GM19238 (cell line): ENCODE data around the gene ACVR2B.
A peak's percentile ranks its signal among the peaks of the same experiment; 100 is the strongest.

Experiments used
- DNase-seq: peaks from one replicate; pipeline ENCODE4 v3.0.0; 2011; ENCODE audit warnings: low spot score; ENCODE audit not compliant: insufficient read length

ACVR2B gene

DNA sequence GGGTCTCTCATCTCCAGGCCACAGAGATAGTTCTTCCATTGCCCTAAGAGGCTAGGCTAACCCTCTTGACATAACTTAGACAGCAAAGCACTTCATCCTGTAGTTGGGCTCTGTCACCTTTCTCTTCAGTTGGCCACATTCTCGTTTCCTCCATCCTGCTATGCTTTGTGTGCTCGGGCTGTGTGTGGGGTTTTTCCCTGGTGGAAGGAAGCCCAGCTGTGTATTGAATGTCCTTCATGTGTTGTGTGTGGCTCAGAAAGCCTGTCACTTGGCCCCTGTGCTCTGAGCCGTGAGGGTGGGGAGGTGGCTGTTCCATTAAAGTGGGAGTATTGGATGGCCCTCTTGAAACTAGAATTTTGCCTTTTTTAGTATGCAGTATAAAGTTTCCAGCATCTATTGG, 33.6 kb downstream of the ACVR2B start:
- DNase-seq, result peak; percentile 41

- no peak for DNase-seq
Observed at GRCh38 chr3:38488949-38489348, 35.3 kb downstream of the ACVR2B start.

DNA sequence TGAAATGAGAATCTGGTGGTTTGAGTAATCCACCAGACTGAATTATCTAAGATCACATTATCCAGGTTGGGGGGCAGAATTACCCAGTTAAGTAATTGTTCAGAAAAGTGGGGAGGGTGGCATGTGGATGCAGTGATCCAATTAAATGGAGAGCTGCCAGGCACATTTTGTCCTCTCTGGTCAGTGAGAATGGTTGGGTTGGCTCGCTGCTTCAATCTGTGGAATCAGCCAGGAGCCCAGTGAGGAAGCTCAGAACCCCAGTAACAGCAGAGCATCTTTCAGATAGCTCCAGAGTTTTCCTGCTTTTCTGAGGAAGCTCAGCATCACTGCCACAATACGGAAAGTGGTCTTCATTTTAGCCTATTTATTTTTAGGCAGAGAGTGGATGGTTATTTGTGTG, 36.1 kb downstream of the ACVR2B start:
- DNase-seq, result no peak

- no peak for DNase-seq
Observed at GRCh38 chr3:38490281-38491030, 36.8 kb downstream of the ACVR2B start.

GRCh38 chr3:38491215-38491614, 37.5 kb downstream of the ACVR2B start:
- no peak for DNase-seq

GRCh38 chr3:38493031-38493430, 39.3 kb downstream of the ACVR2B start:
- DNase-seq, result no peak

GRCh38 chr3:38496131-38496910, 42.6 kb downstream of the ACVR2B start, which contains the start of gene EXOG:
TSS of gene EXOG (plus strand) at chr3:38496340. CDS start at chr3:38496368, 28 bp downstream.
- peak; percentile 96 for DNase-seq

DNA sequence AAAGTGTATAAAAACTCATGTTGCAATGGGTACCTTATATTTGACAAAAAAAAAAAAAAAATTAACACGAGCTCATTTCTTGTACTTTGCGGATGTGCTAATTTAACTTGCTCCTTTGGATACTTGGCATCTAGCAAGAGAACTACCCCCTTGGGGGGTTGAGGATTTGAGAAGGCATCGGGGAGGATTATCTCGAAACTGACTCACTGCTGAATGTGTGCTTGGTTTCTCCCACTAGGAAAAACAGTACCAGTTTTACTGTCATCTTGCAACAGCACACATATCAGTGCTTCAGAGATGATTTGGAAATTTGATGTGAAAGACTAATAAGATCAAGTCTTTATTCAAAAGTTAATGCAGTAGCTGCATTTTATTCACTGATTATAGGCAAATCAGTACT, 43.3 kb downstream of the ACVR2B start:
- DNase-seq, result no peak

- DNase-seq, result no peak
Observed at GRCh38 chr3:38500688-38501417, 47.2 kb downstream of the ACVR2B start.

DNA sequence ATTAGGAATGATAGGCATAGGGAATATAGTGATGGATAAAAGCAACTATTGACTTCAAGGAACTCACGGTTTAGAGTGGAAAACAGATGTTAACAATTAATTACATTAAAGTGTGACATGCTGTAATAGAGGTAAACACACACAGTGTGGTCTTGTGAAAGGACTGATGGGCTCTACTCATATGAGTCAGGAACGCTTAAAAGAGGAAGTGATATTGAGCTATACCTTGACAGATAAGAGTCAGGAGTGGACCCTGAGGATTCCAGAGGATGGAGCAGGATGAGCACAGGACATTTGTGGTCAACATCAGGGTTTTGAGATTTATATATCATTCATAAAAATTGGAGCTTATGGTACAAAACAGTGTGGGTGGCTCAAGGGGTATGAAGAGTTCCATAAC, 53.4 kb downstream of the ACVR2B start:
- DNase-seq, result peak; percentile 17

- no peak for DNase-seq
Observed at GRCh38 chr3:38509732-38510131, 56.0 kb downstream of the ACVR2B start.

GRCh38 chr3:38510631-38511030, 56.9 kb downstream of the ACVR2B start:
- no peak for DNase-seq

- DNase-seq, result no peak
Observed at GRCh38 chr3:38511546-38511945, 57.9 kb downstream of the ACVR2B start.

DNA sequence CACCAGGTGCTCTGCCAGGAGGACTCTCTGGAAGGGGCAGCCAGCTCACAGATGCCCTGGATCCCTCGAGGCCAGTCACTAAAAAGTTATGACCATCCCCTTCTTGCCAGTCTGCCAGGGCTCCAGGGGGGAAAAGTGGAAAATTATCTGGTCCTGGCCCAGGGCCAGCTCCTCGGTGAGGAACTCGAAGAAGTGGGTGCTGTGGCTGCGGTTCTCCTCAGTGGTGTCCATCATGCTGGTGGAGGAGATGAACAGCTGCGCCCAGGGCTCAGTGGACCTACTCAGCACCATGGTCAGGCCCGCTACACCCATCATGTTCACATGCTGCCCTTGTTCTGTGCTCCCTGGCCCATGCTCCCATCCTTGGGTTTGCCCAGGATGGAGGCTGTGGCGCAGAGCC, 61.7 kb downstream of the ACVR2B start:
- DNase-seq, result no peak

GRCh38 chr3:38516669-38517068, 63.0 kb downstream of the ACVR2B start:
- DNase-seq, result no peak

- no peak for DNase-seq
Observed at GRCh38 chr3:38519000-38519399, 65.3 kb downstream of the ACVR2B start.

DNA sequence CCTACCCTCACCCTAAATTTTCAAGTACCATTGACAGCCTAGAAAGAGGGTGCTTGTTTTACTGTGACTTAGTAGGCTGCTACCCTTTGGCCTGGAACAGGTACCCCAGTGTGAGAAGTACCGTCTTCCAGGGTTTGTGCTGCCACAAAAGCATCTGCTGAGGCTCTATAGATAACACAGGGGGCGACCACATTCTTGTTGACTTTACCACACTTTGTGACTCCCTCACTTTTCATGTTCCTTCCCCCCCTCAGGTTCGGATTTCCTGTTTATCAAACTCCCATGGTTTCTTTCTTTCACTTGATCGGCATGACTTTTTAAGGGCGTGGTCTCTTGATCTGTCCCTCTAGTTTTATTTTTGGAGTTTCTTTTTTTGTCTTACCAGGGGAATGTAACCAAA, 66.0 kb downstream of the ACVR2B start:
- DNase-seq, result no peak

DNA sequence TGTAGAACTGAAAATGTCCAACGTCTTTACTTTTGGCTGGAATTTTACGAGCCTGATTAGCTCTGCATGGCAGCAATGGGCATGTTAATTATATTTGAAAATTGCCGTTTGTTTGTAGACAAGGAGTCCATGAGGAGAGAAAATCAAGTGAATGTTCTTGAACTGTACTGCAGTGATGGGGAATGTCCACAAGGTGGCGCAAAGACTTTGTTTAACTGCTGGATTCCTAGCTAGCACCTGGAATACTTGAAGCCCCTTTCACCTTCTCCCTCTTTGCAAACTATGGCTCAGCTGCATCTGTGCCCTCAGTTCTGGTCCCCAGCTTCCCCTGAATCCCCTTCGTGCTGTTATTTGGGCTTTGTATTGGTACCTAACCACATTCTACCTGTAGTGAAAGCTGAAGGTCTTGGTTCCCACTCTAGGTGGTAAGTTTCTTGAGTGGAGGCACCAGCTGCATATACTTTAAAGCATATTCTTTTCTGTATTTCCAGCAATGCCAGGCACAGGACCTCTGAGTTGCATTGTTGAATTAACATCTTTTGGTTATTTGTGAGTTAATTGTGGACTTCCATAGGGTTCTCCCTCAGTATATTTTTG, 67.8 kb downstream of the ACVR2B start:
- peak; percentile 27 for DNase-seq

GRCh38 chr3:38522002-38522401, 68.3 kb downstream of the ACVR2B start:
- no peak for DNase-seq

- no peak for DNase-seq
Observed at GRCh38 chr3:38524141-38524739, 70.5 kb downstream of the ACVR2B start.

GRCh38 chr3:38526792-38527191, 73.1 kb downstream of the ACVR2B start:
- DNase-seq, result no peak
